K562 (cell line): ENCODE results near the gene ASAH2. TPM values are rescaled to one million over a fixed set of nuclear protein-coding genes. Genes with fewer than 3 reads are reported as not detected.

Experiments used
- MITF ChIP-seq: IDR thresholded peaks from 2 replicates; pipeline ENCODE4 v1.6.1; 2014; ENCODE audit warnings: antibody characterized with exemption
- NFE2L1 ChIP-seq: fragments of 450-650 bp; IDR thresholded peaks from 2 replicates; pipeline ENCODE4 v1.6.1; 2016; ENCODE audit warnings: missing genetic modification characterization, low read depth, mild to moderate bottlenecking, missing compliant biosample characterization, moderate library complexity, borderline replicate concordance
- polyA plus RNA-seq, 8 experiments: library from polyadenylated mRNA; depleted of rRNA in 4 of 8; stranded (reverse) in 5 of 8; unstranded in 3 of 8; fragments of >200 nt; fragmentation: Nextera tagmentation in 2 of 8; fragmentation: Illumina TruSeq in 1 of 8; extraction: Ambion mirVana in 2 of 8; extraction: Trizol in 1 of 8; gene quantifications; 2 replicates each; pipeline versions ENCODE4 v1.2.1 to v1.2.3, GENCODE V29; 2011 to 2014; ENCODE audit warnings: inconsistent platforms in 1 of 8, missing spikeins in 1 of 8
- total RNA-seq, 7 experiments: library from RNA; depleted of rRNA in 6 of 7; stranded (reverse); fragments of >200 nt in 6 of 7; fragmentation: Illumina TruSeq in 2 of 7; extraction: Trizol in 2 of 7; gene quantifications; 2 replicates each; pipeline versions ENCODE4 v1.2.1 to v1.2.3, GENCODE V29; 2011 to 2021; ENCODE audit warnings: low replicate concordance in 1 of 7
- TF ChIP-seq, protein P1 (sequence below): fragments of 200-600 bp; sonication (generic); IDR thresholded peaks from one replicate; pipeline ENCODE4 v1.6.1; 2012; ENCODE audit warnings: mild to moderate bottlenecking, low read depth, low read length, inconsistent platforms

The ASAH2 gene
- total and polyA plus RNA-seq, 9 of the 15 experiments (the other 6 are each of a cell fraction or from before 2014, with no cell fraction given) = 2.5 to 12.0 (median 8.5) TPM

DNA sequence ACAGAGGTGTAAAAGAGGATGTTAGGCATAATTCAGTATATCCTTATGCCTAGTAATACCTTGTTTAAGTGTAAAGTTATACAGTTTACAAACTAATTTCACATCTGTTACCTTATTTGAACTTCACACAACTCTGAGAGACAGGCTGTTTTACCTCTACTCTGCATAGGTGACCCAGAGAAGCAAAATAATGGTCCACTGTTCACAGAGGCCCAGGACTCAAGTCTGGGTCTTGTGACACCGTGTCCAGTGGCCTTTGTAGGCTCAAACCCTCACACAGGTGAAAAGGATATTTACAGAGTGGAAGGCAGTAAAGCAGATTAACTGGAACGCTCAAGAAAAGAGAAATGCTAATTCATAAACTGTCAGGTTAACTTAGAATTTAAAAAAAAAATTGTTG, 32.1 kb downstream of the ASAH2 start (continued):
- TF ChIP-seq, protein P1, sequence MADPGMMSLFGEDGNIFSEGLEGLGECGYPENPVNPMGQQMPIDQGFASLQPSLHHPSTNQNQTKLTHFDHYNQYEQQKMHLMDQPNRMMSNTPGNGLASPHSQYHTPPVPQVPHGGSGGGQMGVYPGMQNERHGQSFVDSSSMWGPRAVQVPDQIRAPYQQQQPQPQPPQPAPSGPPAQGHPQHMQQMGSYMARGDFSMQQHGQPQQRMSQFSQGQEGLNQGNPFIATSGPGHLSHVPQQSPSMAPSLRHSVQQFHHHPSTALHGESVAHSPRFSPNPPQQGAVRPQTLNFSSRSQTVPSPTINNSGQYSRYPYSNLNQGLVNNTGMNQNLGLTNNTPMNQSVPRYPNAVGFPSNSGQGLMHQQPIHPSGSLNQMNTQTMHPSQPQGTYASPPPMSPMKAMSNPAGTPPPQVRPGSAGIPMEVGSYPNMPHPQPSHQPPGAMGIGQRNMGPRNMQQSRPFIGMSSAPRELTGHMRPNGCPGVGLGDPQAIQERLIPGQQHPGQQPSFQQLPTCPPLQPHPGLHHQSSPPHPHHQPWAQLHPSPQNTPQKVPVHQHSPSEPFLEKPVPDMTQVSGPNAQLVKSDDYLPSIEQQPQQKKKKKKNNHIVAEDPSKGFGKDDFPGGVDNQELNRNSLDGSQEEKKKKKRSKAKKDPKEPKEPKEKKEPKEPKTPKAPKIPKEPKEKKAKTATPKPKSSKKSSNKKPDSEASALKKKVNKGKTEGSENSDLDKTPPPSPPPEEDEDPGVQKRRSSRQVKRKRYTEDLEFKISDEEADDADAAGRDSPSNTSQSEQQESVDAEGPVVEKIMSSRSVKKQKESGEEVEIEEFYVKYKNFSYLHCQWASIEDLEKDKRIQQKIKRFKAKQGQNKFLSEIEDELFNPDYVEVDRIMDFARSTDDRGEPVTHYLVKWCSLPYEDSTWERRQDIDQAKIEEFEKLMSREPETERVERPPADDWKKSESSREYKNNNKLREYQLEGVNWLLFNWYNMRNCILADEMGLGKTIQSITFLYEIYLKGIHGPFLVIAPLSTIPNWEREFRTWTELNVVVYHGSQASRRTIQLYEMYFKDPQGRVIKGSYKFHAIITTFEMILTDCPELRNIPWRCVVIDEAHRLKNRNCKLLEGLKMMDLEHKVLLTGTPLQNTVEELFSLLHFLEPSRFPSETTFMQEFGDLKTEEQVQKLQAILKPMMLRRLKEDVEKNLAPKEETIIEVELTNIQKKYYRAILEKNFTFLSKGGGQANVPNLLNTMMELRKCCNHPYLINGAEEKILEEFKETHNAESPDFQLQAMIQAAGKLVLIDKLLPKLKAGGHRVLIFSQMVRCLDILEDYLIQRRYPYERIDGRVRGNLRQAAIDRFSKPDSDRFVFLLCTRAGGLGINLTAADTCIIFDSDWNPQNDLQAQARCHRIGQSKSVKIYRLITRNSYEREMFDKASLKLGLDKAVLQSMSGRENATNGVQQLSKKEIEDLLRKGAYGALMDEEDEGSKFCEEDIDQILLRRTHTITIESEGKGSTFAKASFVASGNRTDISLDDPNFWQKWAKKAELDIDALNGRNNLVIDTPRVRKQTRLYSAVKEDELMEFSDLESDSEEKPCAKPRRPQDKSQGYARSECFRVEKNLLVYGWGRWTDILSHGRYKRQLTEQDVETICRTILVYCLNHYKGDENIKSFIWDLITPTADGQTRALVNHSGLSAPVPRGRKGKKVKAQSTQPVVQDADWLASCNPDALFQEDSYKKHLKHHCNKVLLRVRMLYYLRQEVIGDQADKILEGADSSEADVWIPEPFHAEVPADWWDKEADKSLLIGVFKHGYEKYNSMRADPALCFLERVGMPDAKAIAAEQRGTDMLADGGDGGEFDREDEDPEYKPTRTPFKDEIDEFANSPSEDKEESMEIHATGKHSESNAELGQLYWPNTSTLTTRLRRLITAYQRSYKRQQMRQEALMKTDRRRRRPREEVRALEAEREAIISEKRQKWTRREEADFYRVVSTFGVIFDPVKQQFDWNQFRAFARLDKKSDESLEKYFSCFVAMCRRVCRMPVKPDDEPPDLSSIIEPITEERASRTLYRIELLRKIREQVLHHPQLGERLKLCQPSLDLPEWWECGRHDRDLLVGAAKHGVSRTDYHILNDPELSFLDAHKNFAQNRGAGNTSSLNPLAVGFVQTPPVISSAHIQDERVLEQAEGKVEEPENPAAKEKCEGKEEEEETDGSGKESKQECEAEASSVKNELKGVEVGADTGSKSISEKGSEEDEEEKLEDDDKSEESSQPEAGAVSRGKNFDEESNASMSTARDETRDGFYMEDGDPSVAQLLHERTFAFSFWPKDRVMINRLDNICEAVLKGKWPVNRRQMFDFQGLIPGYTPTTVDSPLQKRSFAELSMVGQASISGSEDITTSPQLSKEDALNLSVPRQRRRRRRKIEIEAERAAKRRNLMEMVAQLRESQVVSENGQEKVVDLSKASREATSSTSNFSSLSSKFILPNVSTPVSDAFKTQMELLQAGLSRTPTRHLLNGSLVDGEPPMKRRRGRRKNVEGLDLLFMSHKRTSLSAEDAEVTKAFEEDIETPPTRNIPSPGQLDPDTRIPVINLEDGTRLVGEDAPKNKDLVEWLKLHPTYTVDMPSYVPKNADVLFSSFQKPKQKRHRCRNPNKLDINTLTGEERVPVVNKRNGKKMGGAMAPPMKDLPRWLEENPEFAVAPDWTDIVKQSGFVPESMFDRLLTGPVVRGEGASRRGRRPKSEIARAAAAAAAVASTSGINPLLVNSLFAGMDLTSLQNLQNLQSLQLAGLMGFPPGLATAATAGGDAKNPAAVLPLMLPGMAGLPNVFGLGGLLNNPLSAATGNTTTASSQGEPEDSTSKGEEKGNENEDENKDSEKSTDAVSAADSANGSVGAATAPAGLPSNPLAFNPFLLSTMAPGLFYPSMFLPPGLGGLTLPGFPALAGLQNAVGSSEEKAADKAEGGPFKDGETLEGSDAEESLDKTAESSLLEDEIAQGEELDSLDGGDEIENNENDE = no peak
- no peak for TF ChIP-seq NFE2L1 (tag)
- no peak for TF ChIP-seq MITF
